CD14-positive monocyte (primary cell): ENCODE data around the gene EPHA4. TPM values are rescaled to one million over a fixed set of nuclear protein-coding genes. Genes with fewer than 3 reads are reported as not detected.

Experiments used
- DNase-seq, 3 donors: peaks; one replicate each; pipeline ENCODE4 v3.0.0-alpha.2; 2011 to 2022
- H2AFZ ChIP-seq: 2 replicates; pipeline ENCODE4 v1.6.0; 2012; ENCODE audit warnings: mild to moderate bottlenecking, low read depth, low read length, inconsistent platforms; ENCODE audit not compliant: insufficient read depth, poor library complexity, severe bottlenecking
- H3K27ac ChIP-seq, 2 donors: 1 replicate in 1 of 2; 2 replicates in 1 of 2; pipeline ENCODE4 v1.5.1; 2012 to 2013; ENCODE audit warnings: low read length in 2 of 2, control low read depth in 1 of 2, inconsistent platforms in 1 of 2, low read depth in 1 of 2, mild to moderate bottlenecking in 1 of 2
- H3K27me3 ChIP-seq, 2 donors: one replicate each; pipeline versions ENCODE4 v1.6.0 to v1.6.1; 2011 to 2013; ENCODE audit warnings: low read length in 2 of 2; ENCODE audit not compliant: control insufficient read depth in 2 of 2, insufficient read depth in 2 of 2
- H3K36me3 ChIP-seq, 2 donors: replicated peaks in 1 of 2; 1 replicate in 1 of 2; 2 replicates in 1 of 2; pipeline versions ENCODE4 v1.5.1 to v1.6.1; 2012 to 2013; ENCODE audit warnings: low read length in 2 of 2, control low read depth in 1 of 2, inconsistent platforms in 1 of 2, mild to moderate bottlenecking in 1 of 2; ENCODE audit not compliant: insufficient read depth in 2 of 2, control insufficient read depth in 1 of 2
- H3K4me1 ChIP-seq, 2 donors: 1 replicate in 1 of 2; 2 replicates in 1 of 2; pipeline versions ENCODE4 v1.5.1 to v1.6.1; 2012 to 2013; ENCODE audit warnings: low read length in 2 of 2, control low read depth in 1 of 2, inconsistent platforms in 1 of 2, mild to moderate bottlenecking in 1 of 2, moderate library complexity in 1 of 2; ENCODE audit not compliant: insufficient read depth in 2 of 2, control insufficient read depth in 1 of 2
- H3K4me2 ChIP-seq: replicated peaks from 2 replicates; pipeline ENCODE3; 2012; ENCODE audit warnings: low read length, moderate library complexity, mild to moderate bottlenecking; ENCODE audit not compliant: poor library complexity, severe bottlenecking; ENCODE audit errors: extremely low read depth
- H3K4me3 ChIP-seq, 3 experiments: fragments of 200-600 bp in 1 of 3; sonication (generic) in 1 of 3; replicated peaks in 1 of 3; 1 replicate in 2 of 3; 2 replicates in 1 of 3; pipeline ENCODE4 v1.5.1; 2011 to 2013; ENCODE audit warnings: low read length in 3 of 3, mild to moderate bottlenecking in 3 of 3, control low read depth in 2 of 3, low read depth in 2 of 3, inconsistent platforms in 1 of 3, moderate library complexity in 1 of 3
- H3K79me2 ChIP-seq: 2 replicates; pipeline ENCODE4 v1.6.0; 2012; ENCODE audit warnings: mild to moderate bottlenecking, control low read depth, inconsistent platforms, low read length, moderate library complexity; ENCODE audit not compliant: insufficient read depth
- H3K9ac ChIP-seq: 2 replicates; pipeline ENCODE4 v1.6.0; 2017; ENCODE audit warnings: low read length, mild to moderate bottlenecking; ENCODE audit not compliant: insufficient read depth, poor library complexity, severe bottlenecking
- H3K9me3 ChIP-seq, 2 donors: replicated peaks in 1 of 2; 1 replicate in 1 of 2; 2 replicates in 1 of 2; pipeline versions ENCODE4 v1.5.1 to v1.6.1; 2012 to 2013; ENCODE audit warnings: low read length in 2 of 2, control low read depth in 1 of 2; ENCODE audit not compliant: control insufficient read depth in 1 of 2, insufficient read depth in 1 of 2
- H4K20me1 ChIP-seq: 2 replicates; pipeline ENCODE4 v1.6.0; 2012; ENCODE audit warnings: mild to moderate bottlenecking, low read length, control low read depth, moderate library complexity; ENCODE audit not compliant: insufficient read depth
- H3K27ac Mint-ChIP-seq, 7 donors: one replicate each; pipeline ENCODE4 v1.8.0; 2020; ENCODE audit warnings: mild to moderate bottlenecking in 7 of 7, mixed read lengths in 7 of 7, moderate library complexity in 6 of 7, inconsistent platforms in 2 of 7
- H3K27me3 Mint-ChIP-seq, 3 donors: one replicate each; pipeline ENCODE4 v1.8.0; 2021 to 2022; ENCODE audit warnings: low read depth in 3 of 3, mild to moderate bottlenecking in 3 of 3, mixed read lengths in 3 of 3, moderate library complexity in 3 of 3, inconsistent platforms in 1 of 3
- H3K36me3 Mint-ChIP-seq, 2 donors: one replicate each; pipeline ENCODE4 v1.8.0; 2020; ENCODE audit warnings: mixed read lengths in 2 of 2, inconsistent platforms in 1 of 2, mild to moderate bottlenecking in 1 of 2
- H3K4me1 Mint-ChIP-seq: one replicate; pipeline ENCODE4 v1.8.0; 2020; ENCODE audit warnings: mild to moderate bottlenecking, mixed read lengths
- H3K4me3 Mint-ChIP-seq, 2 donors: one replicate each; pipeline ENCODE4 v1.8.0; 2020; ENCODE audit warnings: mild to moderate bottlenecking in 2 of 2, mixed read lengths in 2 of 2, moderate library complexity in 1 of 2
- H3K9me3 Mint-ChIP-seq, 7 donors: one replicate each; pipeline ENCODE4 v1.8.0; 2020 to 2022; ENCODE audit warnings: mixed read lengths in 7 of 7, mild to moderate bottlenecking in 6 of 7, moderate library complexity in 6 of 7, inconsistent platforms in 2 of 7
- WGBS: methylation state at CpG from one replicate; pipeline ENCODE4 v1.1.5; 2013; ENCODE audit warnings: missing lambda C conversion rate; ENCODE audit not compliant: insufficient coverage; 5-methylcytosine and 5-hydroxymethylcytosine counted together
- intact Hi-C, 2 donors: fragments of 100-400 bp; cut with micrococcal nuclease; formaldehyde crosslinking; loops; one replicate each; pipeline versions ENCODE4 v1.15.0 to v1.15.1; 2023
- polyA plus RNA-seq, 3 donors: library from polyadenylated mRNA; depleted of rRNA in 1 of 3; unstranded in 2 of 3; stranded (reverse) in 1 of 3; fragments of 300-500 nt in 2 of 3; fragments of >200 nt in 1 of 3; fragmentation: Illumina TruSeq in 2 of 3; gene quantifications; 1 replicate in 2 of 3; 2 replicates in 1 of 3; pipeline ENCODE4 v1.2.3, GENCODE V29; 2012 to 2021
- TF ChIP-seq, protein P1 (sequence below): fragments of 200-600 bp; IDR thresholded peaks from one replicate; pipeline ENCODE4 v1.8.0; 2022; ENCODE audit warnings: antibody characterized with exemption, mild to moderate bottlenecking

Gene EPHA4
- polyA plus RNA-seq, 3 donors = 0.15 to 0.31 TPM; not detected in 1

GRCh38 chr2:221442128-221442527 is 130.0 kb downstream of the EPHA4 start:
- H3K4me3 ChIP-seq = no peak overlapping the region
- H2AFZ ChIP-seq = no peak overlapping the region
- no peak overlapping the region for H3K9ac ChIP-seq
- DNase-seq = no peak
- Mint-ChIP-seq H3K36me3 (no peaks in the 10 kb centered on the region), H3K4me3 (no peak overlapping the region), H3K4me1 (no peaks in the 10 kb centered on the region), H3K9me3 (peaks cover 0 to 9% (median 2%) of the 10 kb centered on the region in 7 donors), H3K27me3 (no peaks in the 10 kb centered on the region), H3K27ac (no peak overlapping the region)
- H3K27me3 ChIP-seq = no peaks in the 10 kb centered on the region
- no peak overlapping the region for H3K27ac ChIP-seq
- WGBS = 93% methylated on average over 3 of the region's 4 CpGs
- H3K79me2 ChIP-seq = no peaks in the 10 kb centered on the region
- no peaks in the 10 kb centered on the region for H3K36me3 ChIP-seq
- TF ChIP-seq, protein P1, sequence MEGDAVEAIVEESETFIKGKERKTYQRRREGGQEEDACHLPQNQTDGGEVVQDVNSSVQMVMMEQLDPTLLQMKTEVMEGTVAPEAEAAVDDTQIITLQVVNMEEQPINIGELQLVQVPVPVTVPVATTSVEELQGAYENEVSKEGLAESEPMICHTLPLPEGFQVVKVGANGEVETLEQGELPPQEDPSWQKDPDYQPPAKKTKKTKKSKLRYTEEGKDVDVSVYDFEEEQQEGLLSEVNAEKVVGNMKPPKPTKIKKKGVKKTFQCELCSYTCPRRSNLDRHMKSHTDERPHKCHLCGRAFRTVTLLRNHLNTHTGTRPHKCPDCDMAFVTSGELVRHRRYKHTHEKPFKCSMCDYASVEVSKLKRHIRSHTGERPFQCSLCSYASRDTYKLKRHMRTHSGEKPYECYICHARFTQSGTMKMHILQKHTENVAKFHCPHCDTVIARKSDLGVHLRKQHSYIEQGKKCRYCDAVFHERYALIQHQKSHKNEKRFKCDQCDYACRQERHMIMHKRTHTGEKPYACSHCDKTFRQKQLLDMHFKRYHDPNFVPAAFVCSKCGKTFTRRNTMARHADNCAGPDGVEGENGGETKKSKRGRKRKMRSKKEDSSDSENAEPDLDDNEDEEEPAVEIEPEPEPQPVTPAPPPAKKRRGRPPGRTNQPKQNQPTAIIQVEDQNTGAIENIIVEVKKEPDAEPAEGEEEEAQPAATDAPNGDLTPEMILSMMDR = no peak
- no peaks in the 10 kb centered on the region for H3K9me3 ChIP-seq
- H3K4me1 ChIP-seq = no peaks in the 10 kb centered on the region
- H3K4me2 ChIP-seq = no peak overlapping the region
- intact Hi-C loops = no loop called here
- H4K20me1 ChIP-seq = no peaks in the 10 kb centered on the region

DNA sequence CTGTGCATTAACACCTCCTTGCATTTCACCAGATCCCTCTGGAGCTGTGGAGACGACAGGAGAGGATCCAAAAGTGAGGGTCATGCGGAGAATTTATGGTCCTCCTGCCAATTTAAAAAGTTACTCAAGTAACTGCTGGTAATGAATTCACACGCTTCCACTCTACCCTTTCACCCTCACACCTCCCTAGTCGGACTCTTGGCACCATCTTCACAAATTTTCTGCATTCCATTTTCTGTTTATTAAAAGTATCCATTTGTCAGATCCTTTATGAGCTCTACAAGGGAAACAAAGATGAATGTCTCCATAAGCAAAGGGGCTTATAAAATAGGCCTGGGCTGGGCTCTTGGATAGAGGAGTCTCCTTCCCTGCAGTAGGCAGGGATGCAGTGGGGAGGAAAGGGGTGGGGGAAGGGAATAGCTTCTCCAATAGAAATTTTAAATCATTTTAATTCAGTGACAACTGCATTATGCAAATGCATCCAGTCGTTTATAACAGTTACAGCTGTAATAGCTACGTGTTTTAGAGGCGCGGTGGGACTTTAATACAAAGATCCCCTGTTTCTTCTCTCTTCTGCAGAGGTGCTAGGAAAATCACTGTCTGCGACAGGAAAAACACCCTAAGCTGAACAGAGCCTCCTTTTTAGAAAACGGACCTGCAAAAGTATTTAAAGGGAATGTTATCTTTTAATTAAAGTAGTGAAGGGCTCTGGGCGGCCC is 132.2 kb downstream of the EPHA4 start:
- Histone ChIP-seq H3K4me2 (no peak overlapping the region), H2AFZ (no peak overlapping the region), H3K27ac (no peak overlapping the region), H3K9ac (no peak overlapping the region), H3K9me3 (no peaks in the 10 kb centered on the region), H4K20me1 (no peaks in the 10 kb centered on the region), H3K79me2 (no peaks in the 10 kb centered on the region), H3K27me3 (no peaks in the 10 kb centered on the region), H3K36me3 (no peaks in the 10 kb centered on the region), H3K4me3 (no peak overlapping the region), H3K4me1 (no peaks in the 10 kb centered on the region)
- intact Hi-C loops = no loop called here
- Mint-ChIP-seq H3K4me3 (no peak overlapping the region), H3K36me3 (no peaks in the 10 kb centered on the region), H3K4me1 (no peaks in the 10 kb centered on the region), H3K27ac (no peak overlapping the region), H3K27me3 (no peaks in the 10 kb centered on the region), H3K9me3 (peaks cover 0 to 9% (median 2%) of the 10 kb centered on the region in 7 donors)
- no peak for DNase-seq
- 87% methylated on average over 6 of the region's 11 CpGs for WGBS
- TF ChIP-seq, protein P1 = no peak
